NCI-H2227 treated with DMSO at 0.1 percent for 48 hours (cell line): Measurements from ENCODE around the gene AGR2.
A peak's percentile ranks its signal among the peaks of the same experiment; 100 is the strongest.
"Not testable (repeated sequence)": the region's sequence is repeated elsewhere in the genome, so short reads cannot be mapped to it uniquely, and the experiment has no call there.

Experiments used
- DNase-seq: peaks from one replicate; lab custom pipeline; 2025; lab: John Stamatoyannopoulos, UW

The AGR2 gene

DNA sequence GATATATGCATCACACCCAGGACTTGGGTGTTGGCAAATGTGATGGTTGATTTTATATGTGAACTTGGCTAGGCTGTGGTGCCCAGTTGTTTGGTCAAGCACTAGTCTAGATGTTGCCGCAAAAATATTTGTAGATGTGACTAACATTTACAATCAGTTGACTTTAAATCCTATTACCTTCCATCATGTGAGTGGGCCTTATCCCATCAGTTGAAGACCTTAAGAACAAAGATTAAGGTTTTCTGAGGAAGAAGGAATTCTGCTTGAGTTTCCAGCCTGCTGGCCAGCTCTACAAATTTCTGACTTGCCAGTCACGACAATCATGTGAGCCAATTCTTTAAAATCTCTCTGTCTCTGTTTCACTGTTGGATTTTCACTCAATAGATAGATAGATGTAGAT lies 30.9 kb downstream of the AGR2 start:
- no peak for DNase-seq

DNA sequence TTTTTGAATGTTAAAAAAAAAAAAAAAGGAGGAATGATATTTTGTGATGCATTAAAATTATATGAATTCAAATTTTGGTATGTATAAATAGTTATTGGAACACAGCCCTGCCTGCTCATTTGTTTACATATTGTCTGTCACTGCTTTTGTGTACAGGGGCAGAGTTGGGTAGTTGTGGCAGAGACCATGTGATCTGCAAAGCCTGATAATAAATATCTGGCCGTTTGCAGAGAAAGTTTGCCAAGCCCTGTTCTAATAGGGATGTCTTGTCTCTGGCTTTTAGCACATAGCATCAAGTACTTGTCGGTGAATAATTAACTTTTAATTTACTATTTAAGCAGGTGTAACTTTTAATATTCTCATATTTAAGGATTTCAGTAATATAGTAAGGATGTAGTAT lies 31.5 kb downstream of the AGR2 start:
- no peak for DNase-seq

GRCh38 chr7:16770657-16771329 lies 34.0 kb downstream of the AGR2 start:
- no peak for DNase-seq

DNA sequence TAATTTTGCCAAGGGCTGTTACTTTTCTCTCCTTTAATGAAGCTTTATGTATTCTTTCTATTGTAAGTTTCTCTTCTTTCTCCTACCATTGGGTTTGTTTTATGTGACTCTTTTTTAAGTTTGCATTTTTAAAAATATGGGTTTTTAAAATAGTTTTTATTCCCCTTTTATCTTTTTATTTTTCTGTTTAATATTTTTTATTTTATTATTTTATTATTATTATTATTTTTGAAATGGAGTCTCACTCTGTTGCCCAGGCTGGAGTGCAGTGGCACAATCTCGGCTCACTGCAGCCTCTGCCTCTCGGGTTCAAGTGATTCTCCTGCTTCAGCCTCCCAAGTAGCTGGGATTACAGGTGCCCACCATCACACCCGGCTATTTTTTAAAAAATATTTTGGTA lies 34.8 kb downstream of the AGR2 start:
- DNase-seq = not testable (repeated sequence)

GRCh38 chr7:16765436-16765859 lies 39.4 kb downstream of the AGR2 start:
- no peak for DNase-seq

GRCh38 chr7:16764942-16765341 lies 39.9 kb downstream of the AGR2 start:
- no peak for DNase-seq

- DNase-seq = no peak
Measured at GRCh38 chr7:16762177-16762576, 42.6 kb downstream of the AGR2 start.

DNA sequence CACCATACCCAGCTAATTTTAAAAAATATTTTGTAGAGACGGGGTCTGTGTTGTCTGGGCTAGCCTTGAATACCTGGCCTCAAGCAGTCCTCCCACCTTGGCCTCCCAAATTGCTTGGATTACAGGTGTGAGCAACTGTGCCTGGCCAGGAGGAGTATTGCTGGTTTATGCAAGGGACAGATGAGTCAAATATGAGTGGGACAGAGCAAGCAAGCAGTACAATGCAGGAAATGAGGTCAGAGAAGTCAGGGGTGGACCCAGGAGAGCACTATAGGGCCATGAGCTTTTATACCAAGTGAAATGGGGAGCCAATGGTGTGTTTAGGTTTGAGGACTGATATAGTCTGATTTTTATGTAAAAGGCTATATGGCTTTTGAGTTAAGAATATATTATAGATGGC lies 45.0 kb downstream of the AGR2 start:
- no peak for DNase-seq

DNA sequence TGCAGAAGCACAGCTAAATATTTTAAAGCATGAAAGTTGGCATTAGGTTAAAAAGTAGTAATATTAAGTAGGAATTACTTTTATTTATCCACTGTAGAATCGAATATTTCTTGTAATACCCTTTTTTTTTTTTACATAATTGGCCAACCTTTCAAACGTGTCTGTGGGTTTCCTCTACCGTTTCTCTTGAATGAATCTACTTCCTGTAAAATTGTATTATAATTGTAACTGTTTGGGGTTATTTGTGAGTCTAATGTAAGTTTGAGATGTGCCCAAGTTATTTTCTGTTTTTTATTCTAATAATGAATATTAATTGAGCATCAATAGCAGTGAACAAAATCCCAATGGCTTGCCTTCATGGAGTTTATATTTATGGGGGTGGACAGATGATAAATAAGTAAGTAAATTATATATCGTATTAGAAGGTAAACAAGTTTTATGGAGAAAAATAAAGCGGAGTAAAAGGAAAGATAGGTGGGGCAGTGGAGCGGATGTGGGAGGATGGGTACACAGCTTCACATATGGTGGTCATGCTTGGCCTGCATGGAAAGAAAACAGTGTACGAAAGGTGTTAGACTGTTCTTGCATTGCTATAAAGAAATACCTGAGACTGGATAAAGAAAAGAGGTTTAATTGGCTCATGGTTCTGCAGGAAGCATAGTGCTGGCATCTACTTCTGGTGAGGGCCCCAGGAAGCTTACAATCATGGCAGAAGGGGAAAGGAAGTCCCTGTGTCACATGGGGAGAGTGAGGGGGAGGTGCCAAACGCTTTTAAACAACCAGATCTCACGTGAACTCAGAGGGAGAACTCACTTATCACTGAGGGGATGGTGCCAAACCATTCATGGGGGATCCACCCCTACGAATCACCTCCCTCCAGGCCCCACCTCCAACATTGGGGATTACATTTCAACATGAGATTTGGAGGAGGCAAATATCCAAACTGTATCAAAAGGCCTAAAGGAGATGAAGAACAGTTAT lies 45.9 kb downstream of the AGR2 start:
- DNase-seq = no peak

- DNase-seq = no peak
Measured at GRCh38 chr7:16758036-16758435, 46.8 kb downstream of the AGR2 start.

GRCh38 chr7:16755397-16755796 lies 49.4 kb downstream of the AGR2 start:
- DNase-seq = no peak

- DNase-seq = no peak
Measured at GRCh38 chr7:16754856-16755317, 49.9 kb downstream of the AGR2 start.

DNA sequence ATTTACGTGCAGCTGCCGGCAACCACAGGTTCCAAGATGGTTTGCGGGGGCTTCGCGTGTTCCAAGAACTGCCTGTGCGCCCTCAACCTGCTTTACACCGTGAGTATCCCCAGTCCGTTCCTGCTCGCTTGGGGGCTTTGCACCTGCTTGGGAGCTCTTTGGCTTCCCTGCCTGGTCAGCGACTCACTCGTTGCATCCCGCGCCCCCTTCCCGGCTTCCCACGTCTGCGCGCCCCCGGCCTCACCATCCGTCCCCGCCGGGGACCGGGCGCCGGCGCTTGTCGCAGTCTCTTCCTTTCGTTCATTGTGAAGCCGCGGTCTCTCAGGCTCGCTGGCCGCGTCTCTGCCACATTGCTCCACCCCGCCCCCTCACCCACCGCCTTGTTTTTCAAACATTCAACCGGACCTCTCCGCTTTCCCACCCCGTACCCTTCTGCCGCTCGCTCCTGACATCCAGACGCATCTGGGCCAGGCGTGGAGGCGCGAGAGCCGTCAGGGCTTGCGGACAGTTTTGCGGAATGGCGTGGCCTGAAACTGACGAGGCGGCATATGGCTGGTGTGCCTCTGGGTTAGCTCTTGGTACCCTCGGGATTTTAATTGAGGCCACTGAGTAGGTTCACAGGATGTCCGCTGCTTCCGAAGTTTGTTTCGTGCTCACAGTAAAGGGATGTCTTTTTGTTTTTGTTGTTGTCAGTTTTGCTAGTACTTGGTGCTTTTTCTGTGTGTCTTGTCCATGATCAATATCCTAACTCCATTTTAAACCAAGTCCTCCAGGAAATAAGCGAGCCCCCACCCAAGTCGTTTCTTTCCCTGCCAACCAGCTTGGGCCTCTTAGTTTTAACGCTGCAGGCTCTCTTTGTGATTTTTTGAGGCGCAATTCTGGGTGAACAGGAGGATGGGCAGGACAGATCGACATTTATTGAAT lies 50.6 kb downstream of the AGR2 start:
- peak; percentile 68 for DNase-seq

DNA sequence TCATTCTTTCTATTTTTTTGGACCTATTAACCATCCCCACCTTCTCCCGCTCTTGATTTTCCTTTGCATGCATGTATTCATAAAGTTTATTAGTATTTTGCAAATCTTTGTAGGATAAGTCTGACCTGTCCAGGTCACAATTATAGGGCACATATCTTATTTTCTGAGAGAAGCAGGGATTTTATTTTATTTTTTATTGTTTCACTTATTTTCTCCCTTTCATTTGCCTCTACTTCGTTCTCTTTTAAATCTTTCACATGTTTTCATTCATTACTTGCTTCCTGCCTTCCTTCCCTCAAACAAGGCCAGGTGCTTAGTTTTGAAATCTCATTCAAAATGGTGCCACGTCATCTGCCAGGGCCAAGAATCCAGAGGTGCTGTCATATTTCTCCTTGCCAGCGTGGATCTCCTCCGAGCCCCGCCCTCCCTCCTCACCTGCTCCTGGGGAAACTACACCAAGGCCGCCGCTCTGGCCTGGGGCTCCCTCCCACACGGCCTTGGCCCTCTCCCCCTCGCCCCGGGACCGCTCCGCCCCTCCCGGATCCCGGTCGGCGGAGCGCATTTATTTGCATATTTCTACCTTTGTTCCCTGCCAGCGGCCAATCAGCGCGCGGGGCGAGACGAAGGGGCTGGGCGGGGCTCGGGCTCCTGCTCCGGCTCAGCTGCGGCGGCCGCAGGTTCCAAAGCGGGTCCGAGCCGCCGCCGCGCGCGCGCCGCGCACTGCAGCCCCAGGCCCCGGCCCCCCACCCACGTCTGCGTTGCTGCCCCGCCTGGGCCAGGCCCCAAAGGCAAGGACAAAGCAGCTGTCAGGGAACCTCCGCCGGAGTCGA lies 51.5 kb downstream of the AGR2 start, which contains the start of gene TSPAN13:
Gene TSPAN13 (plus strand): TSS at position 654 of the 830 bp plus-strand sequence. CDS start 213 bp downstream, outside the sequence.
- DNase-seq = peak; percentile 83

DNA sequence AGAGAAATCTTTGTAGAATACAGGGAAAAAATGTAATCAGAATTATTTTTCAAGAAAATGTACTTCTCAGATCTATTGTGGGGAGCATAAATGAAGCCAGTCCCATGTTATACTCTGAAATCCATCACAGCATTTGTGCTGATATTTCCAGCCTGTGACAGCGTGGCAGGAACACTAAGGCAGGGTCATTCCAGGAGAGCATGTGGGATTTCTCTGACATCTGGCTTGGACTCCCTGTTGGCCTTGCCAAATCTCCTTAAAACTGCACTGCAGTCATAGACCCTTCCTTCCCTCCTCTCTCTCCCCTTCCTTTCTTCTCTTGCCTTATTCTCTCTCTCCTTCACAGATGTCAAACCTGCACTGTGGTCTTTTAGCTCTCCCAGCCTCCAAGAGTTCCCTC lies 57.7 kb downstream of the AGR2 start:
- DNase-seq = no peak

- no peak for DNase-seq
Measured at GRCh38 chr7:16745645-16746044, 59.2 kb downstream of the AGR2 start.

- no peak for DNase-seq
Measured at GRCh38 chr7:16744518-16745250, 60.1 kb downstream of the AGR2 start.

DNA sequence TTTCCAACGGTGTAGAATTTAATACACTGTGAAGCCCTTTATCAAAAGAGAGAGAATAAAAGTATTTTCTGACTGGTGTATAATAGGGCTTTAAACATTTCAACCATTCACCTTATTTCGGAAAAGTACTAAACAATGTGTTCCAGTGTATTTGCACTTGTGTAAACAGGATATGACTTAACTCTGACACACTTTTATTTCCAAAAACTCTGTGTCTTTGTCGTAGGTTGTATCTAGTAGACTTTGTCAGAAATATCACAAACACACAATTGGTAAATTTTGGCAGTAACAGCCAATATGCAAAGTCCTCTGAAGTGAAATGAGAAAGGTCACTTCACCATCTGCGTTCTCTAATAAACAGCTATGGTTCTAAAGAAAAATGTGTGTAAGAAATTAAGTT lies 61.6 kb downstream of the AGR2 start:
- no peak for DNase-seq

DNA sequence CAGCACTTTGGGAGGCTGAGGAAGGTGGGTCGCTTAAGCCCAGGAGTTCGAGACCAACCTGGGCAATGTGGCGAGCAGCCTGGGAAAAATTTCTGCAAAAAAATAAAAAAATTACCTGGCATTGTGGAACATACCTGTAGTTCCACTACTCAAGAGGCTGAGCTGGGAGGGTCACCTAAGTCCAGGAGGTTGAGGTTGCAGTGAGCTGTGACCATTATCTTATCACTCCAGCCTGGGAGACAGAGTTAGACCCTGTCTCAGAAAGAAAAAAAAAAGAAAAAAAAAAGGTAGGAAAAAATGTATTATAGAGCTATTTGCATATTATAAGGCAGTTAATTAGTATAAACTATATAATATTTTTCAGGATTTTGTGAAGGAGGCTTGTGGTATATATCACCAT lies 62.3 kb downstream of the AGR2 start:
- no peak for DNase-seq
